ENCODE data around the gene PRKAG3.

PRKAG3 gene

GRCh38 chr2:218815649-218816048 is 16.0 kb downstream of the PRKAG3 start:
- no peak for DNase-seq (ENCODE audit: low read depth in 2 of 2, low spot score in 1 of 2)

DNA sequence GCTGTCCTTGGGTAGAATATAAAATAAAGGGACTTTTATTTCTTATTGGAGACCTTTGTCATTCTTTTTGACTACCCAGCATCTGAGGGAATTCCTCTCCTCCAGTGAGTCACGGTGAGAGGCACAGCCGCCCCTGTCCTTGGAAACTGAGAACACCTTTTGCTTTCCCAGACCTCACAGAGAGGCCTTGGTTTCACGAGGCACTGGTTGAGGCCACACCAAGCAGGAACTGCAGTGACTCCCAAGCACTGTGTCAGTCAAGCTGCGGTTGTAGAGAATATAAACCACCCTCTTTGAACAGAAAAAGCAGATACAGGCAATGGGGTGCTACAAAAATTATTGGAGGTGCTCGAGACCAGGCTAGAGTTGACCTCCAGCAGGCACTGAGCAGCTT is 16.4 kb downstream of the PRKAG3 start:
- DNase-seq (ENCODE audit: low read depth in 2 of 2, low spot score in 1 of 2) = no peak

- DNase-seq (ENCODE audit: low read depth in 2 of 2, low spot score in 1 of 2) = no peak
Measured at GRCh38 chr2:218814540-218815243, 16.9 kb downstream of the PRKAG3 start.

DNA sequence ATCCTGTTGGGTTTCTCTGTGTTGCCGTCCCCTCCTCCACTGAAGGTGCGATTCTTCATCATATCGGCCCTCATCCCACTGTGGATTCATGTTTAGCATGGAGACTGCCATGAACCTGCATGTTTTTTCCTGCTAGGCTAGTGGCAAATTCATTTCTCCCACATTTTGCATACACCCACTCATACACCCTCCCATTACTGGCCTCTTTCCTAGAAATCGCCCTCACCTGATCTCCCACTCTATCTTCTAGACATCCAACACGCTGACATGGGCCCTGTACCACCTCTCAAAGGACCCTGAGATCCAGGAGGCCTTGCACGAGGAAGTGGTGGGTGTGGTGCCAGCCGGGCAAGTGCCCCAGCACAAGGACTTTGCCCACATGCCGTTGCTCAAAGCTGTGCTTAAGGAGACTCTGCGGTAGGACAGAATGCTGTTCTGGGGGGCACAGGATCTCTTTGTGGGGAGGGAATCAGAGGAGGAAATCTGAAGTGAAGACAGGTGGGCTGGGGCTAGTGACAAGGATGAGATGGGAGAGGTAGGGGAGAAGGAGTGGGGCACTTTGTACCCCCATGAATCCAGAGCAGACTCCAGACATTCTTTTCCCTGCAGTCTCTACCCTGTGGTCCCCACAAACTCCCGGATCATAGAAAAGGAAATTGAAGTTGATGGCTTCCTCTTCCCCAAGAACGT is 17.7 kb downstream of the PRKAG3 start:
- no peak for DNase-seq (ENCODE audit: low read depth in 2 of 2, low spot score in 1 of 2)

DNA sequence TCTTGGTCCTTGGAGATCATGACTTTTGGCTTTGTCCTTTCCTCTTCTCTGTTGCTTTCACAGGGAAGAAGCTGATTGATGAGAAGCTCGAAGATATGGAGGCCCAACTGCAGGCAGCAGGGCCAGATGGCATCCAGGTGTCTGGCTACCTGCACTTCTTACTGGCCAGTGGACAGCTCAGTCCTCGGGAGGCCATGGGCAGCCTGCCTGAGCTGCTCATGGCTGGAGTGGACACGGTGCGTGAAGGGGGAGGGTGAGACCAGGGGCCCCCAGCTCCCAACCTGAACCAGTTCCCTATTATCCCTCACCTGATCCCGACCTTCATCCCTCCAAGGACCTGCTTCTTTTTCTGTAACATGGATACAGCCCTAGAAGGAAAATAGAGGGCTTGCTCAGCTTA is 18.7 kb downstream of the PRKAG3 start:
- DNase-seq (ENCODE audit: low read depth in 2 of 2, low spot score in 1 of 2) = no peak

DNA sequence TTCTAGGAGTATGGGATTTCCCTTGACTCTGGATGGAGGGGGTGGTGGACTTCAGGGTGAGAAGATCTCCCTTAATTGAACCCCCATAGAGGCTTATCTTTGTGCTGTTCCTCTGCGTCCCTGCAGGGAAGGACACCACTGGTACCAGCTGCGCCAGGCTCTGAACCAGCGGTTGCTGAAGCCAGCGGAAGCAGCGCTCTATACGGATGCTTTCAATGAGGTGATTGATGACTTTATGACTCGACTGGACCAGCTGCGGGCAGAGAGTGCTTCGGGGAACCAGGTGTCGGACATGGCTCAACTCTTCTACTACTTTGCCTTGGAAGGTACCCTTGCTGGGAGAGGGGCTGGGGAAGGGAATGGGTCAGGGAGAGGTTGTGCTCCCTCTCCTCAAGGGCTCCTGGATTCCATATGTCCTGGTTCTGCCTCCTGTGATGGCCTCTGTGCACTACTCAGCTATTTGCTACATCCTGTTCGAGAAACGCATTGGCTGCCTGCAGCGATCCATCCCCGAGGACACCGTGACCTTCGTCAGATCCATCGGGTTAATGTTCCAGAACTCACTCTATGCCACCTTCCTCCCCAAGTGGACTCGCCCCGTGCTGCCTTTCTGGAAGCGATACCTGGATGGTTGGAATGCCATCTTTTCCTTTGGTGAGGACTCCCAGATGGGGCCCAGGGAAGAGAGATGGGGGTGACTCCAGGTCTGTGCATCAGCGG is 19.3 kb downstream of the PRKAG3 start:
- DNase-seq (ENCODE audit: low read depth in 2 of 2, low spot score in 1 of 2) = no peak

DNA sequence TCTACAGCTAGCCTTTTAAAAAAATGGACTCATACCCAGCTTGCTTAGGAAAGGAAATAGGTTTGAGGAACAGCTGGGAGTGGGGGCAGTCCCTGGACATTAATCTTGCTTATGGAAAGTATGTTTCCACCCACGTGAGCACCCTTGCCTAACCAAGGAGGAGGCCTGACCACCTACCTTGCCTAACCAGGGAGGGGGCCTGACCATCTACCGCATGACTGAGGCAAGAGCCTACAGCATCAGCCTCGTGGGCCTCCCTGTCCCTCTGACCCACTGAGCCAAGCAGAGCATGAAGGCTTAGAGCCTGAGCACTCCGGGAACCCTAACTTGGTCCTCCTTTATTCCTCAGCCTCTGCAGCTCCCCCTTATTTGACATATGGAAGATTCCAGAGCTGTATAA is 20.2 kb downstream of the PRKAG3 start:
- no peak for DNase-seq (ENCODE audit: low read depth in 2 of 2, low spot score in 1 of 2)

GRCh38 chr2:218810256-218810655 is 21.3 kb downstream of the PRKAG3 start:
- no peak for DNase-seq (ENCODE audit: low read depth in 2 of 2, low spot score in 1 of 2)

DNA sequence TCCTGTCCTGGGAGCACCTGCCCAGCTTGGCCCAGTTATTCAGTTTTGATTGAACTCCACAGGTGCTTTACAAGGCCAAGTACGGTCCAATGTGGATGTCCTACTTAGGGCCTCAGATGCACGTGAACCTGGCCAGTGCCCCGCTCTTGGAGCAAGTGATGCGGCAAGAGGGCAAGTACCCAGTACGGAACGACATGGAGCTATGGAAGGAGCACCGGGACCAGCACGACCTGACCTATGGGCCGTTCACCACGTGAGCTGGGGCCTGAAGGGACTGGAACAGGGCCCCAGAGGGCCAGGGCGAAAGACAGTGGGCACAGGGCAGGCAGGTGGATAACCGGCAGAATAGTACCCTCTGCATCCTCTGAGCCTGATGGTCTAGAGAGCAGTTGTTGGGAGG is 22.1 kb downstream of the PRKAG3 start:
- DNase-seq (ENCODE audit: low read depth in 2 of 2, low spot score in 1 of 2) = no peak

DNA sequence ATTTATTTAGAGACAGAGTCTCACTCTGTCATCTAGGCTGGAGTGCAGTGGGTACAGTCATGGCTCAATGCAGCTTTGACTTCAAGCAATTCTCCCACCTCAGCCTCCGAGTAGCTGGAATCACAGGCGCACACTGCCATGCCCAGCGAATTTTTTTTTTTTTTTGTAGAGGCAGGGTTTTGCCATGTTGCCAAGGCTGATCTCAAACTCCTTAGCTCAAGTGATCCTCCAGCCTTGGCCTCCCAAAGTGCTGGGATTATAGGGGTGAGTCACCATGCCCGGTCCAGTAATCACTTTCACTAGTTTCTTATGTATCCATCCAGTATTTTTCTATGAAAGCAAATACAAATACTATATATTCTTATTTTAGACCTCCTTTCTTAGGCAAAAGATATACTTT is 24.0 kb downstream of the PRKAG3 start:
- DNase-seq (ENCODE audit: low read depth in 2 of 2, low spot score in 1 of 2) = no peak

DNA sequence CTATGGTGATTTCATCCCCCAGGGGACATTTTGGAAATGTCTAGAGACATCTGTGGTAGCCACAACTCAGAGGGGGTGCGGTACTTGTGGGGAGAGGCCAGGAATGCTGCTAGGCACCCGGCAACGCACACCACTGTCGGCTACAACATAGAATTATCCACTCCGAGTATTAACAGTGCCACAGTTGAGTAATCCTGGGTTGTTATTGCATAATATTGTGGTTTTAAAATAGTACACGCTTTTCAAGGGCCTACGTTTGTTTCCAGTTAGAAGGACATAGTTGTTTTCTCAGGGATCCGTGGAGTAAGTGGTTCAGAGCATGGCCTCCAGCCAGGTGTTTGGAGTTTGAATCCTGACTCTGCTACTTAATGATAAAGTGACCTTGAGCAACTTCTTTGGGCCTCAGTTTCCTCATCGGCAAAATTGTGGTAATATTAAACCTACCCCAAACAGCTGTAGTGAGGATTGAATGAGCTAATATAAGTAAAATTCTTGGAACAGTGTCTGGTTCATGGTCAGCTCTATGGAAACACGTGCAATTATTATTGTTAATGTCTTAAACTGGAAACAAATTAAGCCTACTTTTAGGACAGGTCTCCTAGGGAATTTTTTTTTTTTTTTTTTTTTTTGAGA is 25.1 kb downstream of the PRKAG3 start:
- no peak for DNase-seq (ENCODE audit: low read depth in 2 of 2, low spot score in 1 of 2)

GRCh38 chr2:218805627-218806026 is 26.0 kb downstream of the PRKAG3 start:
- DNase-seq (ENCODE audit: low read depth in 2 of 2, low spot score in 1 of 2) = no peak

DNA sequence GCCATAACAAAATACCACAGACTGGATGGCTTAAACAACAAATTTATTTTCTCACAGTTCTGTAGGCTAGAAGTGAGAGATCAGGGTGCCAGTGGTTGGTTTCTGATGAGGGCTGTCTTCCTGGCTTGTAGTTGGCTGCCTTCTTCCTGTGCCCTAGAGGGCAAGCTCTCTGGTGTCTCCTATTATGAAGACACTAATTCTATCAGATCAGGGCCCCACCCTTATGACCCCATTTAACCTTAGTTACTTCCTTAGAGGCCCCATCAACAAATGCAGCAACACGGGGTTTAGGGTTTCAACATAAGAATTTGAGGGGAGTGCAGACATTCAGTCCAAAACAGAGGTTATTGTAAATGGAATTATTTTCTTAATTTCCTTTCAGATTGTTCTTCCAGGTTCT is 26.8 kb downstream of the PRKAG3 start:
- DNase-seq (ENCODE audit: low read depth in 2 of 2, low spot score in 1 of 2) = no peak

- no peak for DNase-seq (ENCODE audit: low read depth in 2 of 2, low spot score in 1 of 2)
Measured at GRCh38 chr2:218802386-218802994, 29.1 kb downstream of the PRKAG3 start.

DNA sequence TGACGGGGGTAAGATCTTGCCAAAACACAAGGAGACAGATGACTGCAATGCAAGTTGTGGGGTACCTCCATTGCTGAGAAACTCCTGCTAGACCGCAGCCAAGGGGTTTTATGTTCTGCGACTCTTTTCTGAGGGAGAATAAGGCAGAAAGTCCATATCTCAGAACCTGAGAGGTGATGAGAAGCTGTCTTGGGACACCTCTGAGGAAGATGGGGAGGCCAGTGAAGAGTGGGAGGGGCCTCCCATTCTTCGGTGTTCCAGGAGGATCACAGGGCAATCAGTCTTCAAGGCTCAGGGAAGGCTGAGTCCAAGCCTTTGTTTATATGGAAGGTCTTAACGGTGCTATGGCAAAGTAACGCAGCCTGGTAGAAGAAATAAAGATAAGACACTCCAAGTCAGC is 31.6 kb downstream of the PRKAG3 start:
- no peak for DNase-seq (ENCODE audit: low read depth in 2 of 2, low spot score in 1 of 2)

- no peak for DNase-seq (ENCODE audit: low read depth in 2 of 2, low spot score in 1 of 2)
Measured at GRCh38 chr2:218798767-218799504, 32.7 kb downstream of the PRKAG3 start.

DNA sequence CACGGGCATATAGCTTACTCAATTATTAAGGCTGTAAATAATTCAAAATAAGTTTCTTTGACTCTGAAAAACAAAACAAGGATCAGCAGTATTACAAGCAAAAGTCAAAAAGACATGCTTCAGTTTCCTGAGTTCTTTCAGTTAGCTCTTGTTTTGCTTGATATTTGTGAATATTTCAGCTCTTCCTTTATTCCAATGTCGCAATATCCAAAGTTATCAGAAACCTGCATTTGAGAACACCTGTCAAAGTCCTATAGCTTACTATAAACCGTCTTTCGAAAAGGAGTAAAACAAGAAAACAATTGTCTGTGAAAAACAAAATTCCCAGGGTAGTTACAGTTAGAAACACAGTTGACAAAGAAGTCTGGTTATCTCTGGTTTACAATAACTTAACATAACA is 34.9 kb downstream of the PRKAG3 start:
- no peak for DNase-seq (ENCODE audit: low read depth in 2 of 2, low spot score in 1 of 2)

DNA sequence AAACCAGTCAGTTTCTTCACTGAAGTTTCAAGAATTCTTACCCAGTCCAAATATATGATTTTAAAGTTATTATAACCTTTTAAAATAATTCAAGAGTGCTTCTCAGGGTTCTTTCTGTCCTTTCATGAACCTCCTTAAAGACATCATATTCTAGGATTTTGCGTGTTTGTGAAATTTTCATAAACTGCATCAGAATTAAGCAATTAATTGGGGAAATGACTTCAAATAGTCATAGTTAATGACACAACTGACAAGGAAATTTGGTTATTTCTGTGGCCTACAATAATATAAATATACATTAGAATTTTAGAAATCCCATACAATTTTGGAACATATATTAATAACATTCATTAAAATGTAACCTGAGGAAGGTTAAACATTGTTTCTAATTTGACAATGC is 39.2 kb downstream of the PRKAG3 start:
- no peak for DNase-seq (ENCODE audit: low read depth in 2 of 2, low spot score in 1 of 2)

DNA sequence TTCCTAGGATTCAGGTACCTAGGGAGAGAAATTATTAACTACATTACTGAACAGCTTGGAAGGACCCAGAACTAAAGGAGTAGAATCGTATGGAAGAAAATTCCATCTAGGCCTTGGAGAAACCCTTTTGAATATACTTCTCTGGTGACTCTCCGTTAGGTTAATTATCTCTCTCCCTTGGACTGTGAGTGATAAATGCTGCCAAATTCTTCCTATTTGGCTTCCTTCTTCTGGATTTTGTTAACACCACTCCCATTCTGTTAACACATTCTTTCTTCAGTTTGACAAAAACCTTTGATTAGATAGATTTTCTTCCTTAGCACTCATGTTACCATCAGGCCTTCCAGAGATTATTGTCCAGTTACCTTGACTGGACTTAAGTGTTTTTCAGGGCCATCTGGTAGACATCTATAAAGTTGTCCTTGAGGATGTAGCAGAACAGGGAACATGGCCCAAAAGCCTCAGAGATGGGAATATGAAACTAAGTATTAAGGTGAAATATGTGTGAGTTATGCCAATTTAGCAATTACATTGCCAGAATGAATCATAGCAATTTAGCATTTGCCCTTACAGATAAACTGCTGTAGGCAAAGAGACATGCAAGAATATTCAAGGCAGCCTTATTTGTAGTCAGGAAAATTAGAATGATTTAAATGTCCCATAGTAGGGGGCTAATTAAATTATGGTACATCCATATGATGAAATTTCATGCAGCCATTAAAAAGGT is 42.9 kb downstream of the PRKAG3 start:
- no peak for DNase-seq (ENCODE audit: low read depth in 2 of 2, low spot score in 1 of 2)

- no peak for DNase-seq (ENCODE audit: low read depth in 2 of 2, low spot score in 1 of 2)
Measured at GRCh38 chr2:218786133-218786532, 45.5 kb downstream of the PRKAG3 start.

Measured in stimulated activated CD8-positive, alpha-beta memory T cell treated with anti-CD3 and anti-CD28 coated beads, Interleukin-4, amount 100 ng/mL, for 1 hour (primary cell).